Breast epithelium (tissue), 4 donors: ENCODE data around the gene TLK1. TPM values are rescaled to one million over a fixed set of nuclear protein-coding genes. Genes with fewer than 3 reads are reported as not detected.
A peak's percentile ranks its signal among the peaks of the same experiment; 100 is the strongest.

Experiments used
- DNase-seq, 2 donors: peaks; one replicate each; pipeline ENCODE4 v3.0.0-alpha.2; 2019; ENCODE audit warnings: low spot score in 2 of 2
- H3K27ac ChIP-seq, 2 donors: fragments of 200-600 bp; sonication (generic) in 1 of 2; one replicate each; pipeline ENCODE4 v1.5.1; 2016 to 2019; ENCODE audit warnings: mild to moderate bottlenecking in 1 of 2
- H3K27me3 ChIP-seq, 2 donors: fragments of 200-600 bp; sonication (generic) in 1 of 2; one replicate each; pipeline versions ENCODE4 v1.5.1 to v1.6.0; 2017 to 2019; ENCODE audit warnings: control low read depth in 1 of 2, mild to moderate bottlenecking in 1 of 2
- H3K36me3 ChIP-seq: fragments of 200-600 bp; one replicate; pipeline ENCODE4 v1.5.1; 2019
- H3K4me1 ChIP-seq, 2 donors: fragments of 200-600 bp; sonication (generic); one replicate each; pipeline ENCODE4 v1.5.1; 2016 to 2019; ENCODE audit warnings: control low read depth in 1 of 2
- H3K4me3 ChIP-seq, 3 donors: fragments of 200-600 bp; sonication (generic); 1 replicate in 2 of 3; 2 replicates in 1 of 3; pipeline ENCODE4 v1.5.1; 2016 to 2019; ENCODE audit warnings: mild to moderate bottlenecking in 3 of 3, moderate library complexity in 2 of 3
- H3K9me3 ChIP-seq, 2 donors: fragments of 200-600 bp; sonication (generic) in 1 of 2; one replicate each; pipeline ENCODE4 v1.5.1; 2016 to 2019; ENCODE audit warnings: control low read depth in 1 of 2
- CTCF ChIP-seq, 3 donors: fragments of 450-650 bp; IDR thresholded peaks; one replicate each; pipeline ENCODE4 v1.5.1; 2016 to 2017; ENCODE audit warnings: antibody characterized with exemption in 3 of 3, mild to moderate bottlenecking in 3 of 3, moderate library complexity in 3 of 3
- POLR2A ChIP-seq: fragments of 450-650 bp; IDR thresholded peaks from one replicate; pipeline ENCODE4 v1.6.1; 2016; ENCODE audit warnings: antibody characterized with exemption, mild to moderate bottlenecking, moderate library complexity
- POLR2AphosphoS5 ChIP-seq, 3 donors: sonication (generic); formaldehyde crosslinking; IDR thresholded peaks; one replicate each; pipeline ENCODE4 v1.6.1; 2017; ENCODE audit warnings: antibody characterized with exemption in 3 of 3
- intact Hi-C: fragments of 100-400 bp; cut with DNase I; formaldehyde crosslinking; loops from one replicate; pipeline ENCODE4 v1.15.1; 2023; ENCODE audit warnings: low total_unique reads
- total RNA-seq, 3 donors: library from RNA; depleted of rRNA; stranded (reverse); fragments of >200 nt; gene quantifications; one replicate each; pipeline ENCODE4 v1.1.0, GENCODE V29; 2016

TLK1 gene
- total RNA-seq = 10 to 100 TPM; 34.1 to 45.7 (median 40.6) TPM

- H3K4me3 ChIP-seq = peak within 1 kb of the TSS; percentile 68 to 97 (median 86)
Observed at GRCh38 chr2:171160119-171160955, at the start of gene TLK1. TSS of gene TLK1 (minus strand) at chr2:171160893. CDS start at chr2:171160428, 465 bp downstream.

GRCh38 chr2:171210216-171210863 lies 49.6 kb upstream of the TLK1 start:
- Histone ChIP-seq H3K27me3 (no peaks in the 10 kb centered on the region), H3K36me3 (no peaks in the 10 kb centered on the region), H3K4me3 (no peak overlapping the region), H3K27ac (no peak overlapping the region), H3K9me3 (no peaks in the 10 kb centered on the region), H3K4me1 (no peaks in the 10 kb centered on the region)
- TF ChIP-seq POLR2A = no peak
- TF ChIP-seq CTCF (IDR thresholded peaks at IDR 0.05) = no peak
- TF ChIP-seq POLR2AphosphoS5 (IDR thresholded peaks at IDR 0.05) = no peak
- intact Hi-C loops = no loop called here
- DNase-seq = no peak

More at GRCh38 chr2:171160119-171160955, at the start of gene TLK1:
- intact Hi-C loops = no loop called here
- Histone ChIP-seq H3K9me3 (no peaks in the 10 kb centered on the region), H3K27ac (peak within 1 kb of the TSS; percentile 98 to 99), H3K27me3 (no peaks in the 10 kb centered on the region), H3K4me1 (no peaks in the 10 kb centered on the region), H3K36me3 (no peaks in the 10 kb centered on the region)
- no peak for TF ChIP-seq POLR2A
- no peak for TF ChIP-seq POLR2AphosphoS5 (IDR thresholded peaks at IDR 0.05)
- TF ChIP-seq CTCF (IDR thresholded peaks at IDR 0.05) = no peak
- DNase-seq = peak; percentile 40 to 67

- DNase-seq = no peak
Observed at GRCh38 chr2:171208657-171209056, 48.0 kb upstream of the TLK1 start.

GRCh38 chr2:171206422-171207115 lies 45.9 kb upstream of the TLK1 start:
- no peaks in the 10 kb centered on the region for H3K27me3 ChIP-seq
- no peaks in the 10 kb centered on the region for H3K9me3 ChIP-seq
- TF ChIP-seq POLR2AphosphoS5 (IDR thresholded peaks at IDR 0.05) (no peak), CTCF (IDR thresholded peaks at IDR 0.05) (no peak), POLR2A (no peak)
- intact Hi-C loops = no loop called here
- H3K4me1 ChIP-seq = no peaks in the 10 kb centered on the region
- no peaks in the 10 kb centered on the region for H3K36me3 ChIP-seq
- DNase-seq = no peak
- H3K4me3 ChIP-seq = no peak overlapping the region
- no peak overlapping the region for H3K27ac ChIP-seq

More at GRCh38 chr2:171208657-171209056, 48.0 kb upstream of the TLK1 start:
- Histone ChIP-seq H3K27ac (no peak overlapping the region), H3K4me1 (no peaks in the 10 kb centered on the region), H3K36me3 (no peaks in the 10 kb centered on the region), H3K27me3 (no peaks in the 10 kb centered on the region), H3K4me3 (no peak overlapping the region), H3K9me3 (no peaks in the 10 kb centered on the region)
- TF ChIP-seq POLR2AphosphoS5 (IDR thresholded peaks at IDR 0.05) (no peak), POLR2A (no peak), CTCF (IDR thresholded peaks at IDR 0.05) (no peak)
- intact Hi-C loops = no loop called here
